ENCODE data around the gene RHCG. TPM values are rescaled to one million over a fixed set of nuclear protein-coding genes. Genes with fewer than 3 reads are reported as not detected.

RHCG gene
- total RNA-seq, 4 donors from 2014 or later = not detected

GRCh38 chr15:89492934-89493631 lies 3.3 kb downstream of the RHCG start:
- WGBS, 2 donors = 83 to 89% methylated on average over 8 to 12 of the region's 16 CpGs
- Histone ChIP-seq H3K4me3 (replicated peaks in 1 of 3) (no peak overlapping the region), H3K27me3 (no peaks in the 10 kb centered on the region), H3K9me3 (no peaks in the 10 kb centered on the region), H3K36me3 (no peaks in the 10 kb centered on the region), H3K4me1 (no peaks in the 10 kb centered on the region), H3K27ac (no peak overlapping the region)
- no peak for TF ChIP-seq POLR2A (IDR thresholded peaks at IDR 0.05)
- TF ChIP-seq CTCF (IDR thresholded peaks at IDR 0.05) = no peak
- DNase-seq = no peak
- intact Hi-C loops (cut with DNase I) = no loop called here

- Histone ChIP-seq H3K9me3 (no peaks in the 10 kb centered on the region), H3K27ac (no peak overlapping the region), H3K4me1 (no peaks in the 10 kb centered on the region), H3K36me3 (no peaks in the 10 kb centered on the region), H3K27me3 (no peaks in the 10 kb centered on the region), H3K4me3 (replicated peaks in 1 of 3) (no peak overlapping the region)
- intact Hi-C loops (cut with DNase I) = no loop called here
- DNase-seq = no peak
- TF ChIP-seq CTCF (IDR thresholded peaks at IDR 0.05) = no peak
- no peak for TF ChIP-seq POLR2A (IDR thresholded peaks at IDR 0.05)
- 23 to 32% methylated on average over 4 to 5 of the region's 5 CpGs for WGBS, 2 donors
Measured at GRCh38 chr15:89492111-89492641, 4.2 kb downstream of the RHCG start.

GRCh38 chr15:89490814-89491315 lies 5.5 kb downstream of the RHCG start:
- intact Hi-C loops (cut with DNase I) = no loop called here
- Histone ChIP-seq H3K27me3 (no peaks in the 10 kb centered on the region), H3K36me3 (no peaks in the 10 kb centered on the region), H3K4me3 (replicated peaks in 1 of 3) (no peak overlapping the region), H3K9me3 (no peaks in the 10 kb centered on the region), H3K27ac (no peak overlapping the region), H3K4me1 (no peaks in the 10 kb centered on the region)
- DNase-seq = no peak
- WGBS, 2 donors = 63 to 70% methylated on average over 8 of the region's 8 CpGs
- TF ChIP-seq POLR2A (IDR thresholded peaks at IDR 0.05) (no peak), CTCF (IDR thresholded peaks at IDR 0.05) (no peak)

- H3K27ac ChIP-seq = no peak overlapping the region
- TF ChIP-seq POLR2A (IDR thresholded peaks at IDR 0.05) = no peak
- no peak for TF ChIP-seq CTCF (IDR thresholded peaks at IDR 0.05)
- no peaks in the 10 kb centered on the region for H3K4me1 ChIP-seq
- H3K27me3 ChIP-seq = no peaks in the 10 kb centered on the region
- intact Hi-C loops (cut with DNase I) = no loop called here
- no peak overlapping the region for H3K4me3 ChIP-seq (replicated peaks in 1 of 3)
- H3K9me3 ChIP-seq = no peaks in the 10 kb centered on the region
- DNase-seq = no peak
- no peaks in the 10 kb centered on the region for H3K36me3 ChIP-seq
- WGBS, 2 donors = 61 to 69% methylated on average over 9 of the region's 10 CpGs
Measured at GRCh38 chr15:89490081-89490813, 6.1 kb downstream of the RHCG start.

- no peak overlapping the region for H3K27ac ChIP-seq
- H3K4me1 ChIP-seq = no peaks in the 10 kb centered on the region
- no peaks in the 10 kb centered on the region for H3K9me3 ChIP-seq
- H3K27me3 ChIP-seq = no peaks in the 10 kb centered on the region
- intact Hi-C loops (cut with DNase I) = no loop called here
- whole genome bisulfite sequencing, 2 donors = 70 to 82% methylated on average over 4 of the region's 4 CpGs
- H3K36me3 ChIP-seq = no peaks in the 10 kb centered on the region
- no peak for DNase-seq
- TF ChIP-seq POLR2A (IDR thresholded peaks at IDR 0.05) (no peak), CTCF (IDR thresholded peaks at IDR 0.05) (no peak)
- no peak overlapping the region for H3K4me3 ChIP-seq (replicated peaks in 1 of 3)
Measured at GRCh38 chr15:89489376-89489775, 7.0 kb downstream of the RHCG start.
